Stimulated activated naive CD8-positive, alpha-beta T cell treated with anti-CD3 and anti-CD28 coated beads, Interleukin-15, Interleukin-2, amounts not matched to agents 100 U/mL and 50 U/mL, for 24 hours (primary cell): ENCODE results near the gene IL6ST.

Experiments used
- ATAC-seq: fragments of 150-1000 bp; cut with Tn5 transposase; one replicate; pipeline ENCODE4 v1.10.0; 2021
- DNase-seq: peaks from one replicate; pipeline ENCODE4 v3.0.0; 2021

Gene IL6ST

GRCh38 chr5:55895346-55895745, 99.4 kb downstream of the IL6ST start:
- ATAC-seq (no peak), DNase-seq (no peak)

- DNase-seq (no peak), ATAC-seq (no peak)
Measured at GRCh38 chr5:55894135-55894534, 100.6 kb downstream of the IL6ST start.

- no peak for DNase-seq
- no peak for ATAC-seq
Measured at GRCh38 chr5:55892479-55892878, 102.3 kb downstream of the IL6ST start.

GRCh38 chr5:55888205-55888604, 106.6 kb downstream of the IL6ST start:
- no peak for ATAC-seq
- DNase-seq, result no peak

- ATAC-seq (no peak), DNase-seq (no peak)
Measured at GRCh38 chr5:55885359-55885758, 109.4 kb downstream of the IL6ST start.
